WI38 (cell line): ENCODE measurements around the gene ZW10.
A peak's percentile ranks its signal among the peaks of the same experiment; 100 is the strongest.
"Not testable (repeated sequence)": the region's sequence is repeated elsewhere in the genome, so short reads cannot be mapped to it uniquely, and the experiment has no call there.

ENCODE experiments used
- H3K4me3 ChIP-seq: 2 replicates; pipeline ENCODE4 v1.5.1; 2011; ENCODE audit warnings: low read depth, mild to moderate bottlenecking, control low read depth, low read length
- CTCF ChIP-seq: IDR thresholded peaks from 2 replicates; pipeline ENCODE4 v1.5.1; 2012; ENCODE audit warnings: low read depth, mild to moderate bottlenecking, control low read depth, low read length

The ZW10 gene

GRCh38 chr11:113805640-113806039, 32.1 kb upstream of the ZW10 start:
- no peak overlapping the region for H3K4me3 ChIP-seq
- no peak for TF ChIP-seq CTCF

DNA sequence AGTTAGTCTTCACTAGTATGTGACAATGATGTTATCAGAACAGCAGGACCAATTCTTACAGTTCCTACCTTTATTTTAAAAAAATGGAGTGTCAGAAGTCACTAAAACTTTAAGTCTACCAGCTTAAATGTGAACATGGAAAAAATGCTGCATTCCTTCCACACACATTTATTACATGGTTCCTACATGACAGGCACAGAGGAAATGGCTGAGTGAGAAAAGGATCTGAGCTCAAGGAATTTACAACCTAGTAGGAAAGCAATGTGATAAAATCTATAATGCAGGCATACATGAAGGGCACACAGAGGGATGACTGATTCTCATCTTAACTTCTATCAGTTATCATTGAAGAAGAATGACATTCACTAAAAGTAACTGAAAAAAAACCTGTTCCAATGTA, 29.1 kb upstream of the ZW10 start:
- TF ChIP-seq CTCF: no peak
- no peak overlapping the region for H3K4me3 ChIP-seq

- no peak overlapping the region for H3K4me3 ChIP-seq
- peak; percentile 53 for TF ChIP-seq CTCF
Observed at GRCh38 chr11:113796663-113797259, 23.3 kb upstream of the ZW10 start.

DNA sequence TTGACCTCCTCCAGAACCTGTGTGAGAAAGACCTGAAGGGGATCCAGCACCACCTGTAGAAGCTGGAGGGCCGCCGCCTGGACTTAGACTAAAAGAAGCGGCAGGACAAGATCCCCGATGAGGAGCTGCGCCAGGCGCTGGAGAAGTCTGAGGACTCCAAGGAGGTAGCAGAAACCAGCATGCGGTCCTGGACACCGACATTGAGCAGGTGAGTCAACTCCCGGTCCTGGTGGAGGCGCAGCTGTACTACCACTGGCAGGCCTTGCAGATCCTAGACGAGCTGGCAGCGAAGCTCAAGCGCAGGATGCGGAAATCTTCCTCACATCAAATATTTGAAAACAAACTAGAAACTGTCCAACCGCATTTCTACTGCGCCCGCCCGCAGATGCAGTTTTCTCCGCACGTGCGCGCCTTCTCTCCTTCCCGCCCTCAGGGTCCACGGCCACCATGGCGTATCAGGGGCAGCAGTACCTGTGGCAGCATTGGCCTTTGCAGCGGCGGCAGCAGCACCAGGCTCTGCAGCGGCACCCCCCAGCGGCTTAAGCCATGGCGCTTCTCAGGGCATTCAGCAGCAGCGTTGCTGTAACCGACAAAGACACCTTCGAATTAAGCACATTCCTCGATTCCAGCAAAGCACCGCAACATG, 16.3 kb upstream of the ZW10 start:
- no peak for TF ChIP-seq CTCF
- no peak overlapping the region for H3K4me3 ChIP-seq

- not testable (repeated sequence) for H3K4me3 ChIP-seq
Observed at GRCh38 chr11:113789016-113789415, 15.5 kb upstream of the ZW10 start.

DNA sequence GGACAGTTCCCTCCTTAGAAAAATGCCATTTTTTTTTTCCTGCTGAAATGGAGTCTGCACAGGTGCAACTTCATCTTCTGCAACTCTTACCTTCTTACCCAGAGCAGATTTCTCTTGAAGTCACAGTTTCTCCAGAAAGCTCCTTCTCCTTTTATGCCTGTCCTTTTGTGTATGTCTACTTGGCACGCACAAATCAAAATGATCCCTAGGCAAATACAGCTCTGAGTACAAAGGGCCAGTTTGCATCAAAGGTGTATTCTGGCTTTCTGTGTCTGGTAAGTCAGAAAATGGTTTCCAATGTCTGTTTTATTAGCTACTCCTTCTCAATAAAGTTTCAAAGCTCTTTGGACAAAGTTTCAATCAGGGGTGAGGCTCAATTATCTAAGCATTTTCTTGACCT, 8.6 kb upstream of the ZW10 start:
- no peak overlapping the region for H3K4me3 ChIP-seq
- TF ChIP-seq CTCF: no peak

DNA sequence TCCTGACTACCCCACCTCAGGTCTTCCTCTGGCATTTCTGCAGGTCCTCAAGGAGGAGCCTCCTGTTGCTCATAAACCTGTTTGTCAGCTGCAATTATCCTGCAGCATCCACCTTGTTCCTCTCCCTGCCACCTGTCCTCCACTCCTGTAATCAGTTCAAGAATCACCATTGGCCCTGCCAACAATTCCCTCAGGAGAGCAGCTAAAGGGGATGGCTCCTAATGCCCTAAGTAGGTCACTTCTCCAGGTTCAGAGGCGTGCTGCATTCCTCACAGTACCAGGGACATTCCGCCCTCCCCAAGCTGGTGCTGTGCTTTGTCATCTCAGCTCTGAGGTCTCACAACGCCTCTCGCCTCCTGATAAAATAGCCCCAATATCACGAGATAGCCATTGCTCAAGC, 8.2 kb upstream of the ZW10 start:
- no peak for TF ChIP-seq CTCF
- no peak overlapping the region for H3K4me3 ChIP-seq

DNA sequence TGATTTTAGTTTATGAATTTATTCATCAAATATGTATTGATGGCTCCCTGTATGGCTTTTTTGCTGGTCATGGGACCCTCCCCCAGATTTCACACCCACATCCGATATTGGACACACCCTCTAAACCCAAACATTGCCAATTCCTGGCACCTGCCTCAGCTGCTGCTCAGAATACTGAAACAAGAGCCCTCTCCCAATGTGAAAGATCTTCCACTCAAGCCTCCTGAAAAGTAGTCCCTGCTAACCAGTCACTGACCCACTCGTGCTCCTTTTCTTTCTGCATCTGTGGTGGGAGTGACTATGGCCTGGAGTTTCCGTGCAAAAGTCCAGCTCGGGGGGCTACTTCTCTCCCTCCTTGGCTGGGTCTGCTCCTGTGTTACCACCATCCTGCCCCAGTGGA, 6.0 kb upstream of the ZW10 start, which contains the start of gene CLDN25:
CLDN25 (plus strand) TSS at position 301 of the 400 bp plus-strand sequence; CDS start at position 301, 0 bp downstream.
- TF ChIP-seq CTCF: no peak
- no peak within 1 kb of the TSS for H3K4me3 ChIP-seq
